Measurements from ENCODE around the gene THPO. TPM values are rescaled to one million over a fixed set of nuclear protein-coding genes. Genes with fewer than 3 reads are reported as not detected.

The THPO gene
- total and polyA plus RNA-seq, 10 of the 15 experiments (the other 5 are each of a cell fraction or from before 2014, with no cell fraction given): not detected

- TF ChIP-seq CREM (IDR thresholded peaks at IDR 0.05; ENCODE audit: low read depth) (no peak; the same call in 1 of the 2 replicates), STAT3 (IDR thresholded peaks at IDR 0.05; ENCODE audit: low read depth, low read length) (no peak), KLF5 (IDR thresholded peaks at IDR 0.05; ENCODE audit: partially characterized antibody) (no peak), ETV6 (conservative IDR thresholded peaks at IDR 0.05 in 1 of 2, IDR thresholded peaks at IDR 0.05 in 1 of 2; ENCODE audit: borderline replicate concordance in 1 of 2, low read depth in 1 of 2) (peak in 1 of 2 experiments; percentile 27; a peak in 1 of 4 replicates), TCF7 (IDR thresholded peaks at IDR 0.05; ENCODE audit: borderline replicate concordance) (no peak), HCFC1 (IDR thresholded peaks at IDR 0.05; ENCODE audit: low read length) (peak; percentile 83), TCF12 (IDR thresholded peaks at IDR 0.05; ENCODE audit: low read depth, low read length) (peak; percentile 36; the same call in 1 of the 2 replicates), RB1 (IDR thresholded peaks at IDR 0.05; ENCODE audit: borderline replicate concordance) (no peak; the same call in 1 of the 2 replicates), CEBPB (IDR thresholded peaks at IDR 0.05; ENCODE audit: borderline replicate concordance in 1 of 2, low read depth in 2 of 2, low read length in 2 of 2) (no peak), SMAD5 (IDR thresholded peaks at IDR 0.05; ENCODE audit: low read depth) (no peak), SREBF1 (IDR thresholded peaks at IDR 0.05; ENCODE audit: low read length) (no peak), CHD2 (IDR thresholded peaks at IDR 0.05; ENCODE audit: borderline replicate concordance, low read depth, low read length) (peak; percentile 85), STAT1 (conservative IDR thresholded peaks at IDR 0.05) (0 out of 2 replicates have a peak, but pooled peaks have one; percentile 30), NKRF (conservative IDR thresholded peaks at IDR 0.05) (peak; percentile 41; the same call in 1 of the 2 replicates), NFYA (IDR thresholded peaks at IDR 0.05; ENCODE audit: borderline replicate concordance, low read depth, low read length) (no peak), MTA2 (IDR thresholded peaks at IDR 0.05; ENCODE audit: low read depth) (0 out of 2 replicates have a peak, but pooled peaks have one; percentile 29), RFX5 (IDR thresholded peaks at IDR 0.05; ENCODE audit: low read depth, low read length) (no peak), SUPT20H (IDR thresholded peaks at IDR 0.05; ENCODE audit: borderline replicate concordance, control insufficient read depth, low read depth, low read length) (no peak), RELB (IDR thresholded peaks at IDR 0.05; ENCODE audit: low read depth) (peak; percentile 62; the same call in 1 of the 2 replicates)
- TF ChIP-seq, protein P1, sequence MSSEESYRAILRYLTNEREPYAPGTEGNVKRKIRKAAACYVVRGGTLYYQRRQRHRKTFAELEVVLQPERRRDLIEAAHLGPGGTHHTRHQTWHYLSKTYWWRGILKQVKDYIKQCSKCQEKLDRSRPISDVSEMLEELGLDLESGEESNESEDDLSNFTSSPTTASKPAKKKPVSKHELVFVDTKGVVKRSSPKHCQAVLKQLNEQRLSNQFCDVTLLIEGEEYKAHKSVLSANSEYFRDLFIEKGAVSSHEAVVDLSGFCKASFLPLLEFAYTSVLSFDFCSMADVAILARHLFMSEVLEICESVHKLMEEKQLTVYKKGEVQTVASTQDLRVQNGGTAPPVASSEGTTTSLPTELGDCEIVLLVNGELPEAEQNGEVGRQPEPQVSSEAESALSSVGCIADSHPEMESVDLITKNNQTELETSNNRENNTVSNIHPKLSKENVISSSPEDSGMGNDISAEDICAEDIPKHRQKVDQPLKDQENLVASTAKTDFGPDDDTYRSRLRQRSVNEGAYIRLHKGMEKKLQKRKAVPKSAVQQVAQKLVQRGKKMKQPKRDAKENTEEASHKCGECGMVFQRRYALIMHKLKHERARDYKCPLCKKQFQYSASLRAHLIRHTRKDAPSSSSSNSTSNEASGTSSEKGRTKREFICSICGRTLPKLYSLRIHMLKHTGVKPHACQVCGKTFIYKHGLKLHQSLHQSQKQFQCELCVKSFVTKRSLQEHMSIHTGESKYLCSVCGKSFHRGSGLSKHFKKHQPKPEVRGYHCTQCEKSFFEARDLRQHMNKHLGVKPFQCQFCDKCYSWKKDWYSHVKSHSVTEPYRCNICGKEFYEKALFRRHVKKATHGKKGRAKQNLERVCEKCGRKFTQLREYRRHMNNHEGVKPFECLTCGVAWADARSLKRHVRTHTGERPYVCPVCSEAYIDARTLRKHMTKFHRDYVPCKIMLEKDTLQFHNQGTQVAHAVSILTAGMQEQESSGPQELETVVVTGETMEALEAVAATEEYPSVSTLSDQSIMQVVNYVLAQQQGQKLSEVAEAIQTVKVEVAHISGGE (CRISPR knock-in tag; IDR thresholded peaks at IDR 0.05): no peak
- TF ChIP-seq, protein P2, sequence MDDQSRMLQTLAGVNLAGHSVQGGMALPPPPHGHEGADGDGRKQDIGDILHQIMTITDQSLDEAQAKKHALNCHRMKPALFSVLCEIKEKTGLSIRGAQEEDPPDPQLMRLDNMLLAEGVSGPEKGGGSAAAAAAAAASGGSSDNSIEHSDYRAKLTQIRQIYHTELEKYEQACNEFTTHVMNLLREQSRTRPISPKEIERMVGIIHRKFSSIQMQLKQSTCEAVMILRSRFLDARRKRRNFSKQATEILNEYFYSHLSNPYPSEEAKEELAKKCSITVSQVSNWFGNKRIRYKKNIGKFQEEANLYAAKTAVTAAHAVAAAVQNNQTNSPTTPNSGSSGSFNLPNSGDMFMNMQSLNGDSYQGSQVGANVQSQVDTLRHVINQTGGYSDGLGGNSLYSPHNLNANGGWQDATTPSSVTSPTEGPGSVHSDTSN (IDR thresholded peaks at IDR 0.05; ENCODE audit: insufficient replicate concordance, low read depth, low read length): no peak
Measured at GRCh38 chr3:184362668-184363546, 15.1 kb downstream of the THPO start (continued).
